Measurements from ENCODE around the gene SH3RF3.

The SH3RF3 gene

DNA sequence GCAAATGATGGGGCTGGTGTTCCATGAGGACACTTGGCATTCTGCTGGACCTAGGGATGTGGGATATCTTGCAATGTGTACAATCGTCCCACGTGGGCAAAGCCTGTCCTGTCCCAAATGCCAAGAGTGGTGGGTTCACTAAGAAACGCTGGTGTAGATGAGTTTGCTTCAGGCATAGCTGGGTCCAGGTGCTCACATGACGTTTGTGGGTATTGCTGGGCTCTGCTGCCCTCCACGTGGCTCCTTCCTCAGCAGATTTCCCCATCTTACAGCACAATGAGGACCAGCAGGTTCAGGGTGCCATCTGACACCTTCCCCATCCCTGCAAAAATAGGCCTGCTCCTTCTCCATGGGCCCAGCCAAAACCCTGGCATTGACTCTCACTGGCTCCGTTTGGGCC lies 378.8 kb downstream of the SH3RF3 start:
- Histone ChIP-seq H3K36me3 (ENCODE audit: control insufficient read depth, insufficient read depth, low read length) (no peaks in the 10 kb centered on the region), H3K4me3 (replicated peaks; ENCODE audit: low read depth, low read length) (no peak overlapping the region), H3K27me3 (replicated peaks; ENCODE audit: control insufficient read depth, insufficient read depth, low read length) (no peaks in the 10 kb centered on the region)
- TF ChIP-seq, protein P1, sequence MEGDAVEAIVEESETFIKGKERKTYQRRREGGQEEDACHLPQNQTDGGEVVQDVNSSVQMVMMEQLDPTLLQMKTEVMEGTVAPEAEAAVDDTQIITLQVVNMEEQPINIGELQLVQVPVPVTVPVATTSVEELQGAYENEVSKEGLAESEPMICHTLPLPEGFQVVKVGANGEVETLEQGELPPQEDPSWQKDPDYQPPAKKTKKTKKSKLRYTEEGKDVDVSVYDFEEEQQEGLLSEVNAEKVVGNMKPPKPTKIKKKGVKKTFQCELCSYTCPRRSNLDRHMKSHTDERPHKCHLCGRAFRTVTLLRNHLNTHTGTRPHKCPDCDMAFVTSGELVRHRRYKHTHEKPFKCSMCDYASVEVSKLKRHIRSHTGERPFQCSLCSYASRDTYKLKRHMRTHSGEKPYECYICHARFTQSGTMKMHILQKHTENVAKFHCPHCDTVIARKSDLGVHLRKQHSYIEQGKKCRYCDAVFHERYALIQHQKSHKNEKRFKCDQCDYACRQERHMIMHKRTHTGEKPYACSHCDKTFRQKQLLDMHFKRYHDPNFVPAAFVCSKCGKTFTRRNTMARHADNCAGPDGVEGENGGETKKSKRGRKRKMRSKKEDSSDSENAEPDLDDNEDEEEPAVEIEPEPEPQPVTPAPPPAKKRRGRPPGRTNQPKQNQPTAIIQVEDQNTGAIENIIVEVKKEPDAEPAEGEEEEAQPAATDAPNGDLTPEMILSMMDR (IDR thresholded peaks at IDR 0.05; ENCODE audit: insufficient read depth, low read length, poor library complexity, severe bottlenecking): no peak
- no peak for DNase-seq (ENCODE audit: extremely low read depth, insufficient read length)

DNA sequence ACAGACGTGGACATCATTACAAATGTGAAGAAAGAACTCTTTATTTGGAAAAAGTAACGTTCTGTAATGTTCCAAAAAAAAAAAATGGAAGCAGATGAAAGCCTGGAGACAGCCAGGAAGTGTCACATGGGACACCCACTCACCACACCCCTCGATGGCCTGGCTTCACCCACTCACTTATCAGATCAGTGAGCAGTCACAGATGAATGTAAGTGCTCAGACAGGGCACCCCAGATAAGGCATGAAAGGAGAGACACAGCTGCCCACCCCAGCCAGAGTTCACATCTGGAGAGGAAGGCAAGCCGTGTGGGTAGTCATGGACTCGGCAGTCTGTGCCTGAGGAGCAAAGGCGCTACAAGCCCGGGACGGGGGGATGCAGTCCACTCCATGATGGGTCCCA lies 379.6 kb downstream of the SH3RF3 start:
- DNase-seq (ENCODE audit: extremely low read depth, insufficient read length): no peak
- H3K4me3 ChIP-seq (replicated peaks; ENCODE audit: low read depth, low read length): no peak overlapping the region
- H3K27me3 ChIP-seq (replicated peaks; ENCODE audit: control insufficient read depth, insufficient read depth, low read length): no peaks in the 10 kb centered on the region
- H3K36me3 ChIP-seq (ENCODE audit: control insufficient read depth, insufficient read depth, low read length): no peaks in the 10 kb centered on the region
- TF ChIP-seq, protein P1 (IDR thresholded peaks at IDR 0.05; ENCODE audit: insufficient read depth, low read length, poor library complexity, severe bottlenecking): no peak

DNA sequence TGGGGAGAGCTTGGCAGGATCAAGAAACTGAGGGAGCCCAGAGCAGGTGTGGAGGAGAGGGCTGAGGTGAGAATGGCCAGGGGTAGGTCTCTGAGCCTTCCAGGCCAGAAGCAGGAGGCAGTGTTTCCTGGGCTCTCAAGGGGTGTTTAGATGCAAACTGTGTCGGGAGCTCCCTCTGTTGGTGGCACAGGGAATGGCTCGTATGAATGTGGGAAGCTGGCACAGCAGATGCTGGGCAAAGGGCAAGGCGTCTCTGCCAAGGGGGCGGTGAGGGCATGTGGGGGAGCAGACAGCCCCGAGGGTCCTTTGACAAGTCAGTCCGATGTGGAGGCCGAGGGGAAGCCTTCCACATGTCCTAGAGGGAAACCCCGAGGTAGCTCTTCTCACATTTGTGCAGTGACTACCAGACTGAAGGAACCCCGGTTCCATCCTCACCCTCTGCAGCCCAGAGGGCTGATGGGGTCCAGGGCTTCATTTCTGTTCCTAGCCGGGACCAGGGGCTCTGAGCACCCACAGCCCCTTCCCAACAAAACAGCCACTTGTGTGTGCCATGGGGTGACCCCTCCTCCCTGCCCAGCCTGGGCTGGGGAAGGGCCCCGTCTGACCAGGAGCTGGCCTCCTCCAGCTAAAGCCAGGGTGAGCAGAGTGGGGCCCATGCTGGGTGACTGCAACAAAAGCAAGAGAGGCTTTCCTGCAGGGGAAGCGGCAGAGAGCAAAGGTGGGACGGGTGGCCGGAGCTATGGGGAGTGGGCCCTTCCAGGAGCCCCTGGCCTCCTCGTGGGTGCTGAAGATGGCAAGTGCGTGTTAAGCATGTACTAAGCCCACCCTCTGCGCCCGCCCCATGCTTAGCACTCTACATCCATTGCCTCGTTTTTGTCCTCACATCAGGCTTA lies 381.4 kb downstream of the SH3RF3 start:
- Histone ChIP-seq H3K4me3 (replicated peaks; ENCODE audit: low read depth, low read length) (no peak overlapping the region), H3K27me3 (replicated peaks; ENCODE audit: control insufficient read depth, insufficient read depth, low read length) (no peaks in the 10 kb centered on the region), H3K36me3 (ENCODE audit: control insufficient read depth, insufficient read depth, low read length) (no peaks in the 10 kb centered on the region)
- TF ChIP-seq, protein P1 (IDR thresholded peaks at IDR 0.05; ENCODE audit: insufficient read depth, low read length, poor library complexity, severe bottlenecking): peak; percentile 96
- DNase-seq (ENCODE audit: extremely low read depth, insufficient read length): peak; percentile 48

DNA sequence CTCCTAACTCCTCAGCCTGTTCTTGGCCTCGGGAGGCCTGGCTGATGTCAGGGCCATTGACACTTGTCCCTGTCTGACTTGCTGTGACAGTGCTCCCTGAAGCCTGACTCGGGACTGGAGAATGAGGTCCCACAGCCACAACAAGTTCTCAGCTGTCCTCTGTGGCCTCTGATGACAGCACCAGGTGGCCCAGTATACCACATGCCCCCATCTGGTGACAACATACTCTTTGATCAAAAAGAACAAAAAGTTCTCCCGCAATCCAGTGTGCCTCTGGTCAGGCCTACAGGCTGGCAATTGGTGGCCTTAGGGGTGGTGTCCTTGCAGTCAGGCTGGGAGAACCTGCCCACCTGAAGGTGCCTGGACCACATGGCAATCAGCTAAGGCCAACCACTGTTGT lies 382.2 kb downstream of the SH3RF3 start:
- Histone ChIP-seq H3K4me3 (replicated peaks; ENCODE audit: low read depth, low read length) (no peak overlapping the region), H3K36me3 (ENCODE audit: control insufficient read depth, insufficient read depth, low read length) (no peaks in the 10 kb centered on the region), H3K27me3 (replicated peaks; ENCODE audit: control insufficient read depth, insufficient read depth, low read length) (no peaks in the 10 kb centered on the region)
- TF ChIP-seq, protein P1 (IDR thresholded peaks at IDR 0.05; ENCODE audit: insufficient read depth, low read length, poor library complexity, severe bottlenecking): no peak
- no peak for DNase-seq (ENCODE audit: extremely low read depth, insufficient read length)

DNA sequence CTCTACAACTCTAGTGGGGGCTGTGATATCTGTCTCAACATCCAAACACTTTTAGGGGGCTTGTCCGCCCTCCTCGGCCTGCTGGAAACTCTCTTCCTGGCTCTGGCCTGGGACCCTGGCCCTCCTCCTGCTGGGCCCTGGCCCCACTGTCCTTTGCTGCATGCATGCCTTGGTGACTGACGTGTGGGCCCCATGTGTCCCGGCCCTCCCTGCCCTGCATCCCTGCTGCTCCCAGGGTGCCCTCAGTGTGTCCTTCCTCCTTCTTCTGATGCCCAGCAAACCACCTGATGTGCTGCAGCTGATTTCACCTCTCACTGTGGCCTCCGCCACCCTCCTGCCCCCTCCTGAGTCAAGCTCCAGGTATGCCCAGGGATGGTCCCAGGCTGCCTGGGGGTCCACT lies 383.1 kb downstream of the SH3RF3 start:
- H3K36me3 ChIP-seq (ENCODE audit: control insufficient read depth, insufficient read depth, low read length): no peaks in the 10 kb centered on the region
- DNase-seq (ENCODE audit: extremely low read depth, insufficient read length): no peak
- H3K4me3 ChIP-seq (replicated peaks; ENCODE audit: low read depth, low read length): no peak overlapping the region
- TF ChIP-seq, protein P1 (IDR thresholded peaks at IDR 0.05; ENCODE audit: insufficient read depth, low read length, poor library complexity, severe bottlenecking): no peak
- H3K27me3 ChIP-seq (replicated peaks; ENCODE audit: control insufficient read depth, insufficient read depth, low read length): no peaks in the 10 kb centered on the region
